ENCODE data around the gene GARS1. TPM values are rescaled to one million over a fixed set of nuclear protein-coding genes. Genes with fewer than 3 reads are reported as not detected.

Gene GARS1
- polyA plus RNA-seq, 2 donors, result 68.0 to 124 TPM

DNA sequence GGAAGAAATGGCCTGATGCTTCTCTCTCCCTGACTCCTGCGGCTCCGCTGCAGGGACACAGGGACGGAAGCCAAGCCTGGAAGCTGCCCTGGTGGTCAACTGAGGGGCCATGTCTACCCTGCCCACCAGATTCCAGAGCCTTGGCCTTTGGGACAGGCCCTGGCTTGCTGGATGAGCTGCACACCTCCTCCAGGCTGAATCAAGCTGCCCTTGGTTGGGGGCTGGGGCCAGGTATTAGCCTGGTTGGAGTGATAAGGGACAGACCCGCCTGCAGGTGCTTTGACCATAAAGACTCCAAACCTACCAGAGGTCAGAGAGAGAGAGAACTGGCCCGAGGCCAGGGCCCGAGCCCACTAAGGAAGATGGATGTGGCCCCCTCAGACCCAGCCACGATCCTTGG lies 57.5 kb downstream of the GARS1 start:
- H3K27me3 ChIP-seq (ENCODE audit: control insufficient read depth in 1 of 2, insufficient read depth in 2 of 2, low read length in 2 of 2), result no peaks in the 10 kb centered on the region
- H3K9me3 ChIP-seq (ENCODE audit: control insufficient read depth in 2 of 2, insufficient read depth in 1 of 2, low read depth in 1 of 2, low read length in 1 of 2), result no peaks in the 10 kb centered on the region
- H3K27ac ChIP-seq (ENCODE audit: low read depth in 2 of 2, low read length in 1 of 2), result no peak overlapping the region
- H3K36me3 ChIP-seq (ENCODE audit: control insufficient read depth in 2 of 2, insufficient read depth in 2 of 2, low read length in 1 of 2), result no peaks in the 10 kb centered on the region
- 84 to 88% methylated on average over 7 of the region's 7 CpGs for WGBS, 2 donors
- no peak overlapping the region for H3K4me3 ChIP-seq (ENCODE audit: low read depth in 1 of 2, low read length in 2 of 2)
- no peaks in the 10 kb centered on the region for H3K4me1 ChIP-seq (ENCODE audit: control insufficient read depth in 2 of 2, insufficient read depth in 2 of 2, low read length in 1 of 2)

DNA sequence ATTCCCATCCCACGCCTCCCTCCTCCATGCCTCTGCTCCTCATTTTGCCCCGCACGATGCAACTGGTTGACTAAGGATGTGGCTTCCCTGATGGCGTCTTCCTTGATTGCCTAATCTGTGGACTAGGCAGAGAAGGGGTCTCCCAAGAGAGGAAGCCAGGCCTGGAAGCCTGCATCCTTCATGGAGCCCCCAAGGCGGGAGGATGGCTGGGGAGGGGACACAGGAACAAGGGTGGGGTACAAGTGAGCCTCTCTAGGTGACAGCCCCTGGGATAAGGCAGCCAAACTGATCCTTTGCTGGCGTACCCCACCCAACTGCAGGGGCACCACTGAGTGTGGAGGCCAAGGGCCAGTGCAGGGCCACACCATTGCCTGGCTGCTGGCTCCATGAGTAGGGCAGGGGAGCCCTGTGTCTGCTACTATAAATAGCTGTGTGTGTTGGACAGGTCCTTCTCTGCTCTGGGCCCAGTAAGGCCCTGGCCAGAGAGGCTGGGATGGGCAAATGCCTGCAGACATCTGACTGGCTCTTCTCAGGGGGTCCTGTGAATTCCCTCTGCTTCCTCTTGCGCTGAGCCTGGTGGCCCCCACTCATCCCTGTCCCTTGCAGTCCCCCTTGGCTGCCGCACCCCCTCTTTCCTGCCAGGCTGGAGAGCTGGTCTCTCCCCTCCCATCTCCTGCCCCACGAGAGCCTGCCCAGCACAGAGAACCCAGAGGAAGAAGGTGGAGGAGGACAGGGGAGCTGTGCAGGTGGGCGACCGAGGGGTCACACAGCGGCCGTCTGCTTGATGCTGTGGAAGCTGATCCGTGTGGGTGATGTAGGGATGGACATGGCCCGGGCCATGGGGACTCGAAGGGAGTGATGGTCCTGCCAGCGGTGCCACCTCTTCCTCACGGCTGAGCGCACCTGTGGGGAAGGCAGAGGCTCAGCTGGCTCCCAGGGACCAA lies 58.3 kb downstream of the GARS1 start:
- Histone ChIP-seq H3K36me3 (ENCODE audit: control insufficient read depth in 2 of 2, insufficient read depth in 2 of 2, low read length in 1 of 2) (no peaks in the 10 kb centered on the region), H3K4me1 (ENCODE audit: control insufficient read depth in 2 of 2, insufficient read depth in 2 of 2, low read length in 1 of 2) (no peaks in the 10 kb centered on the region), H3K27me3 (ENCODE audit: control insufficient read depth in 1 of 2, insufficient read depth in 2 of 2, low read length in 2 of 2) (no peaks in the 10 kb centered on the region), H3K9me3 (ENCODE audit: control insufficient read depth in 2 of 2, insufficient read depth in 1 of 2, low read depth in 1 of 2, low read length in 1 of 2) (no peaks in the 10 kb centered on the region), H3K4me3 (ENCODE audit: low read depth in 1 of 2, low read length in 2 of 2) (no peak overlapping the region), H3K27ac (ENCODE audit: low read depth in 2 of 2, low read length in 1 of 2) (no peak overlapping the region)
- WGBS, 2 donors, result 91 to 92% methylated on average over 19 of the region's 19 CpGs

DNA sequence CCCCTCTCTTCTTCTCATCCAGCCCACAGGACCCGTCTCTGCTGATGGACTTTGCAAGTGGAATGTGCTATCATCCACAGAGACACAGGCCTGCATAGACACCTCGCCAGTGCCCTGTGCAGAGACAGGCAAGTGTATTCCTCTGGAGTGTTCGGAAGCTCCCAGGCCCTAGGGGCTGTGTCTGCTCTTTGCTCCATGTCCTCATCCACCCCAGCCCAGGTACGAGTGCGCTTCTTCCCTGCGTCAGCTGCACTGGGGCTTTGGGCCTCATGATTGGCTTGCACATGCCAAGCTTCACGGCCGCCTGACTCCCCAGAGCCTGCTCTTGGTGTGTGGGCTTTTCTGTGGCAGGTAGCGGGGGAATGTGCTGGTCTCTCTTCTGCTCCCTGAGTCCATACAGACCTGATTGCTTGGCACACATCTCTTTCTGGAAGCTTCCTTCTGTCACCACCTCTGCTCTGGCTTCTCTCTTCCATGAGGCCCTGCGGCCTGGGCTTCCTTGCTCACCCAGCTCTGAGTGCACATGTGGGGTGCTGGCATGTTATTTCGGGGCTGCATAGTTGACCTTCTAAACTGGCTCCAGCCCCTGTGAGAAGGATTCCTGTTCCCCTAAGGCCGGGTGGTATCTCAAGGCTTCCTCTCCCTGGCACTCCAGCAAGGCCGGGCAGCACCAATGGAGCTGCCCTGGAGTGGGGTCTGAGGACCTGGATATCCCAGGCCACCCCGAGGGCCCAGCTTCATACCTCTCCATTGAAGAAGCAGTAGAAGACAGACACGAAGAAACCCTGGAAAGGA lies 59.8 kb downstream of the GARS1 start:
- Histone ChIP-seq H3K4me1 (ENCODE audit: control insufficient read depth in 2 of 2, insufficient read depth in 2 of 2, low read length in 1 of 2) (no peaks in the 10 kb centered on the region), H3K27ac (ENCODE audit: low read depth in 2 of 2, low read length in 1 of 2) (no peak overlapping the region), H3K9me3 (ENCODE audit: control insufficient read depth in 2 of 2, insufficient read depth in 1 of 2, low read depth in 1 of 2, low read length in 1 of 2) (no peaks in the 10 kb centered on the region), H3K4me3 (ENCODE audit: low read depth in 1 of 2, low read length in 2 of 2) (no peak overlapping the region), H3K27me3 (ENCODE audit: control insufficient read depth in 1 of 2, insufficient read depth in 2 of 2, low read length in 2 of 2) (no peaks in the 10 kb centered on the region), H3K36me3 (ENCODE audit: control insufficient read depth in 2 of 2, insufficient read depth in 2 of 2, low read length in 1 of 2) (no peaks in the 10 kb centered on the region)
- 91 to 92% methylated on average over 15 of the region's 15 CpGs for WGBS, 2 donors

DNA sequence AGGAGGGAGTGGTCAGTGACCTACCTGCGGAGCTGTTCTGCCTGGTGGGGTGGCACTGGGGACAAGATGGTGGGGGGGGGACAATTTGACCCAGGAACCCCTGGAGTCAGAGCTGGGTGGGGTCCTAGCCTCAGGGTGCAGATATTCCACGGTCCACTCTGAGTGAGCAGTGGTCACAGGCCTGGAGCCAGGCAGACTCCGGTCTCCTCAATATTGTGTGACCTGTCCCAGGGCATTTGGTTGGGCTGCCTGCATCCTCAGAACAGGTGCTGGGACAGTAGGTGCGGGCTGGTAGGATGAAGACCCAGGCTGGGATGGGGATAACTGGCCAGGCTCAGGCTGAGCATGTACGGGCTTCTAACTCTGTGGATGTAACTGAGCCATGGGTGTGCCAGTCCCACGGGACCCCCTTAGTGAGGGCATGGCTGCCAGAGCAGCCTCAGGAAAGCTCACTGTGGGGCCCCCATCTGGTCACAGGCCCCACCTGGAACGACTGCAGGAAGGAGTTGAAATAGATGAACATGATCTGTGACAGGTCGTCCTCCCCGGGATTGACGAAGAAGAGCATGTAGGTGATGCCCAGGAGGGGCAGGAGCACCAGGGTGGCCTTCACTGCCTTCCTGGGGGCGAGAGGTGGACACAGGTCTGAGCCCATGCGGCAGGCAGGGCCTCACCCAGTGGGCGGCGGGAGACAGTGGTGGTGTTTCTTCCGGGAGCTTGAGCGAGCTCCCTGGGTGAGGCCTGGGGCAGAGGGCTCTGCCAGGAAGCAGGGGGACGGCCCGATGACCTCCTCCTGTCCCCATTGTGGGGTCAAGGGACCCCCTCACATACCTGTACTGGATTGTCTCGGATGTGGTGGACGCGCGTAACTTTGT lies 60.7 kb downstream of the GARS1 start:
- H3K27ac ChIP-seq (ENCODE audit: low read depth in 2 of 2, low read length in 1 of 2), result no peak overlapping the region
- no peaks in the 10 kb centered on the region for H3K4me1 ChIP-seq (ENCODE audit: control insufficient read depth in 2 of 2, insufficient read depth in 2 of 2, low read length in 1 of 2)
- H3K36me3 ChIP-seq (ENCODE audit: control insufficient read depth in 2 of 2, insufficient read depth in 2 of 2, low read length in 1 of 2), result no peaks in the 10 kb centered on the region
- H3K4me3 ChIP-seq (ENCODE audit: low read depth in 1 of 2, low read length in 2 of 2), result no peak overlapping the region
- no peaks in the 10 kb centered on the region for H3K9me3 ChIP-seq (ENCODE audit: control insufficient read depth in 2 of 2, insufficient read depth in 1 of 2, low read depth in 1 of 2, low read length in 1 of 2)
- WGBS, 2 donors, result 89 to 92% methylated on average over 20 to 22 of the region's 22 CpGs
- H3K27me3 ChIP-seq (ENCODE audit: control insufficient read depth in 1 of 2, insufficient read depth in 2 of 2, low read length in 2 of 2), result no peaks in the 10 kb centered on the region

DNA sequence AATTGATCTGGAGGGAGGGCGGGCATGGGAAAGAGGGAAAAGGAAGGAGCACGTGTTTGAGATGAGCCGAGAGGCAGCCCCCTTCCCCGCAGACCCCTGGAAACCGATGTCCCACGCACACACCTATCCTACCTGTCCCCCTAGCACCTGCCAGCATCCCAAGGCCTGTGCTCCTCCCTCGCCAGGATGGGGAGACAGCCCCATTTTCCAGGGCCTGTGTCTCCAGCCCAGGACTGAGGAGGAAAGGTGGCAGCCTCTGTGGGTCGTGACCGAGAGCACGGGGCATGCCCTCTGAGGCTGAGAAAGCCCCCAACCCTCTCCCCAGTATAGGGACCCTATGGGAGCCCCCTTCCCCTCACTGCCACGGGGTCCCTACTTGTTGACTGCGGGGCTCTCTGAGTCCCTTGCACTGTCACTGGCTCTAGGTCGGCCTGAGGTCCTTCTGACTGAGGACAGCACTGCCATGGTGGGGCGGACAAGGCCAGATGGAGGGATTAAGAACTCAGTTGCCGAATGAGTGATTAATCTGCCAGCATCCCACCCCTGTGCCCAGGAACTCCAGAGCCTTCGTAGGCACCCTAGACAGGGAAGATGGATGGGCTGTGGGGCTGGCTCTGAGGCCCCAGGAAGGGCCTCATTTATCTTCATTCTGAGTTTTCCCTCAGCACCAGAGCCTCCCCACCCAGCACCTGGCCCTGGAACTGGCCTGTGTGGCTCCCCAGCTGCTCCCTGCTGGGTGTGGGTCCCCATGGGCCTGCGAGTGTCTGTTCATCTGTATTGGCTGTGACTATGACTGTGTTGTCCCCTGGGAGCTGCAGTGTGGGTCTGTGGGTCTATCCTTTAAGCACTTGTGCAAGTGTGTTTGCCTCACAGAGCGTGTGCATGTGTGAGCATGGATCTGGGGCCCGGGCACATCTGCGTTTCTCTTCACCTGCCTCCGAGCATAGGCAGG lies 61.6 kb downstream of the GARS1 start:
- WGBS, 2 donors, result 83 to 87% methylated on average over 21 of the region's 21 CpGs
- H3K4me1 ChIP-seq (ENCODE audit: control insufficient read depth in 2 of 2, insufficient read depth in 2 of 2, low read length in 1 of 2), result no peaks in the 10 kb centered on the region
- H3K9me3 ChIP-seq (ENCODE audit: control insufficient read depth in 2 of 2, insufficient read depth in 1 of 2, low read depth in 1 of 2, low read length in 1 of 2), result no peaks in the 10 kb centered on the region
- H3K36me3 ChIP-seq (ENCODE audit: control insufficient read depth in 2 of 2, insufficient read depth in 2 of 2, low read length in 1 of 2), result no peaks in the 10 kb centered on the region
- H3K4me3 ChIP-seq (ENCODE audit: low read depth in 1 of 2, low read length in 2 of 2), result no peak overlapping the region
- no peaks in the 10 kb centered on the region for H3K27me3 ChIP-seq (ENCODE audit: control insufficient read depth in 1 of 2, insufficient read depth in 2 of 2, low read length in 2 of 2)
- H3K27ac ChIP-seq (ENCODE audit: low read depth in 2 of 2, low read length in 1 of 2), result no peak overlapping the region

DNA sequence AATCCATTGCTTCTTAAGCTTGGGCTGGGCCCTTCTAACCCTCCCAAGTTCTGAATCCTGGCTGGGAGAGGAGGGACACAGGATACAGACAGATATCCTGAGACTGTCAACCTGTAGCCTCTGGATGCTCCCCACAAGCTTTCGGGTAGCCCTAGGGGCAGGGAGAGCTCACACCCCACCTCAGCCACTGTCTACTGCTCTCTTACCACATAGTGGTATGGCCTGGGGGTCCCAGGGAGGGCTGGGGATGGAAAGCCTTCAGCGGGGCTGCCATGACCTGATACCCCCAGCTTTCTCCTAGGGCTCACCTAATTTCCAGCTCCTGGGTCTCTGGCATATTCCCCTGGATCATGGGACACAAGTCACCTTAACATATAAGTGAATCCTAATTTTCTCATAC lies 62.5 kb downstream of the GARS1 start:
- Histone ChIP-seq H3K4me1 (ENCODE audit: control insufficient read depth in 2 of 2, insufficient read depth in 2 of 2, low read length in 1 of 2) (no peaks in the 10 kb centered on the region), H3K27me3 (ENCODE audit: control insufficient read depth in 1 of 2, insufficient read depth in 2 of 2, low read length in 2 of 2) (no peaks in the 10 kb centered on the region), H3K27ac (ENCODE audit: low read depth in 2 of 2, low read length in 1 of 2) (no peak overlapping the region), H3K36me3 (ENCODE audit: control insufficient read depth in 2 of 2, insufficient read depth in 2 of 2, low read length in 1 of 2) (no peaks in the 10 kb centered on the region), H3K9me3 (ENCODE audit: control insufficient read depth in 2 of 2, insufficient read depth in 1 of 2, low read depth in 1 of 2, low read length in 1 of 2) (no peaks in the 10 kb centered on the region), H3K4me3 (ENCODE audit: low read depth in 1 of 2, low read length in 2 of 2) (no peak overlapping the region)
- 90 to 95% methylated on average over 2 of the region's 2 CpGs for WGBS, 2 donors

DNA sequence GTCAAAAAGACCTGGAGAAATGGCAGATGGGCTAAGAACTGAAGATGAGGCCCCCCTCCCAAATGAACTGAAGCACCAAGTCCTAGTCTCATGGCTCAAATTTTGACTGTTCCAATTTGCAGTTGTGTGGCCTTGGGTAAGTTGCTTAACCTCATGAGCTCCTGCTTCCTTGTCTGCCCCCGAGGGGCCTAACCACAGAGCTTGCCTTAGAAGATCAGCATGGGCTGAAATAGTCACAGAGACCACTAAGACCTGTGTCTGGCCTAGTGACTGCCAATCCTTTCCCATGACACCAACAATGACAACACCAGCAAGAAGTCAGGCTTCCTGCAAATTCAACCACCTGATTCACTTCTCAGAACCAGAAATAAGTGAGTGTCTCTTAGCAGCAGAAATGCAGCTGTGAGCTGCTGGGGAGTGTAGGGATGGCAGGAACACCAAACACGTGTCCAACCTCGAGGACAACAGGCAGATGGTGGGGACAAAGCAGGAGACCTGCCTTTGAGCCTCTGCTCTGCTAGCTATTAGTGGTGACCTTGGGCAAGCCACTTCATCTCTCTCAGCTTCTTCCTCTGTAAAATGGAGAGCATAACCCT lies 63.9 kb downstream of the GARS1 start:
- Histone ChIP-seq H3K36me3 (ENCODE audit: control insufficient read depth in 2 of 2, insufficient read depth in 2 of 2, low read length in 1 of 2) (no peaks in the 10 kb centered on the region), H3K27me3 (ENCODE audit: control insufficient read depth in 1 of 2, insufficient read depth in 2 of 2, low read length in 2 of 2) (no peaks in the 10 kb centered on the region), H3K27ac (ENCODE audit: low read depth in 2 of 2, low read length in 1 of 2) (no peak overlapping the region), H3K4me1 (ENCODE audit: control insufficient read depth in 2 of 2, insufficient read depth in 2 of 2, low read length in 1 of 2) (no peaks in the 10 kb centered on the region), H3K9me3 (ENCODE audit: control insufficient read depth in 2 of 2, insufficient read depth in 1 of 2, low read depth in 1 of 2, low read length in 1 of 2) (no peaks in the 10 kb centered on the region), H3K4me3 (ENCODE audit: low read depth in 1 of 2, low read length in 2 of 2) (no peak overlapping the region)
- WGBS, 2 donors, result 77 to 83% methylated on average over 3 of the region's 3 CpGs

DNA sequence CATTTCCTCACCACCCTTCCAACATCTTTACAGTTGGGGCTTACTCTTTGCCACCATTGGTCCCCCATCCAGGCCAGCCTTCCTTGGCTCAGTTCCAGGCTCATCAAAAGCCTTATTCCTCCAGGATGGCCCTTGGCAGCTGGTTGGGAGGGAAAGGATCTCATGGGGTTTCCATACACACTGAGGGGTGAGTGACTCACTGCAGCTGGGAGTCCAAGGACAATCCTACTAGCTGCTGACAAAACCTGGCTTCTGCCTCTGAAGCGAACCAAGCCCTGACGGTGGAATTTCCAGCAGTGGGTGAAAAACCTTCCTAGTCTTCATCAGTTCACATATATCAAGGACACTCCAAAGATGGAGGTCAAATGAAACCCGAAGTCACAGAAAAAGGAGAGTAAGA lies 64.6 kb downstream of the GARS1 start:
- no peak overlapping the region for H3K27ac ChIP-seq (ENCODE audit: low read depth in 2 of 2, low read length in 1 of 2)
- H3K4me3 ChIP-seq (ENCODE audit: low read depth in 1 of 2, low read length in 2 of 2), result no peak overlapping the region
- no peaks in the 10 kb centered on the region for H3K27me3 ChIP-seq (ENCODE audit: control insufficient read depth in 1 of 2, insufficient read depth in 2 of 2, low read length in 2 of 2)
- no peaks in the 10 kb centered on the region for H3K36me3 ChIP-seq (ENCODE audit: control insufficient read depth in 2 of 2, insufficient read depth in 2 of 2, low read length in 1 of 2)
- H3K9me3 ChIP-seq (ENCODE audit: control insufficient read depth in 2 of 2, insufficient read depth in 1 of 2, low read depth in 1 of 2, low read length in 1 of 2), result no peaks in the 10 kb centered on the region
- H3K4me1 ChIP-seq (ENCODE audit: control insufficient read depth in 2 of 2, insufficient read depth in 2 of 2, low read length in 1 of 2), result no peaks in the 10 kb centered on the region
- WGBS, 2 donors, result 85% methylated on average over 3 of the region's 3 CpGs

All from esophagus (tissue), 2 donors.